Measurements from ENCODE around the gene CD101.

Gene CD101

DNA sequence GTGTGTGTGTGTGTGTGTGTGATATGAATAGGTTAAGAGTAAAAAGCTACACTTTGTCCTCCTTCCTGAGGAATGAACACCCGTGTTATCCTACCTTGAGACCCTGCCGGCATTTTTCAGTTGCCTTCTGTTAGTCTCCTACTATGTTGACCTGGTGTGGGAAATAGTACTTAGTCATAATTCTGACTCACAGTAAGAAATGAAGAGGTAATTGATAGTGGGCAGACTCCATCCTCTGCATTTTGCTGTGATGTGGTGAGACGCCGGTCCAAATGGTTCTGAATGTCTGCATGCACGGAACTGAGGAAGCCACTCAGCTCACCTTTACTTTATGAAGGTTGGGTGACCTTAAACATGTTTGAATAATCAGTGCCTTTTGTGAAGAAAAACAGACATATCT, 12.6 kb downstream of the CD101 start:
- DNase-seq (ENCODE audit: low spot score), result no peak

DNA sequence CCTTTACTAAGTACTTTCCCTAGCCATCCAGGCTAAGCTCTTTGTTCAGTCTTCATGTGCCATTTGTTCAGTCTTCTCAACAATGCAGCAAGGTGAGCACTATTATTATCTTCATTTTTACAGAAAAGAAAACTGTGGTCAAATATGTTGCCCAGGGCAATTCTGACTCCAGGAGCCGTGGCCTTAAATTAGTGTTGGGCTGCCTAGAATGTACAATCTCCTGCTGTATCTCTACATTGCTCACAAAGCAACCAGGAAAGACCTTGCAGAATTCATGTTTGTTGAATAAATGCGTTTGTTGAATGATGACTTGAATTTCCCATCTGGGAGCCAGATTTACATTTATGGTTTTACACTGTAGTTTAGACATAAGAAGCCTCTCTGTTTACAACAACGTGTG, 14.2 kb downstream of the CD101 start:
- no peak for DNase-seq (ENCODE audit: low spot score)

DNA sequence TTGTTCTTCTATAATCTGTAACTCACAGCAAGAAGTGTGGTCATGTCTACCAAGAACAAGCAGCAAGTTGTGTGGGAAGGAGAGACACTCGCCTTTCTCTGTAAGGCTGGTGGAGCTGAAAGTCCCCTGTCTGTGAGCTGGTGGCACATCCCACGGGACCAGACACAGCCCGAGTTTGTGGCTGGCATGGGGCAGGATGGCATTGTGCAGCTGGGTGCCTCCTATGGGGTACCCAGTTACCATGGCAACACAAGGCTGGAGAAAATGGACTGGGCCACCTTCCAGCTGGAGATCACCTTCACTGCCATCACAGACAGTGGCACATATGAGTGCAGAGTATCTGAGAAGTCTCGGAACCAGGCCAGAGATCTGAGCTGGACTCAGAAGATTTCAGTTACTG, 15.5 kb downstream of the CD101 start:
- no peak for DNase-seq (ENCODE audit: low spot score)

DNA sequence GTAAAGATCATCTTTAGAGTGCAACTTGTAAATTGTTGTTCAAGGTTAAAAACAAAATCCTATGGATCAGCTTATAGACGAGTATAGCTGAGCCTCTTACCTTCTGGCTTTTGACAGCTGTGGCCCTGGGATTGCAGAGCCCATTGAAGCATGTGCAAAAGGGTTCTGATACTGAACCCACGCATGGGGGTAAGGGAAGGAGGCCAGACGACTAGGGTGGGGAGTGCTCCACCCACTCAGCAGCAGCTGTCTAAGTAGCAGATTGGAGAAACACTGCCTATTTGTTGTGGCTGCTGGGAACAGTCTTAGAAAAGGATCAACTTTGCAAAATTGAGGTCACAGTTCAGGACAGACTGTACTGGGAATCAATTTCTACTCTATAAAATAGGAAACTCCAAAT, 16.1 kb downstream of the CD101 start:
- DNase-seq (ENCODE audit: low spot score), result no peak

DNA sequence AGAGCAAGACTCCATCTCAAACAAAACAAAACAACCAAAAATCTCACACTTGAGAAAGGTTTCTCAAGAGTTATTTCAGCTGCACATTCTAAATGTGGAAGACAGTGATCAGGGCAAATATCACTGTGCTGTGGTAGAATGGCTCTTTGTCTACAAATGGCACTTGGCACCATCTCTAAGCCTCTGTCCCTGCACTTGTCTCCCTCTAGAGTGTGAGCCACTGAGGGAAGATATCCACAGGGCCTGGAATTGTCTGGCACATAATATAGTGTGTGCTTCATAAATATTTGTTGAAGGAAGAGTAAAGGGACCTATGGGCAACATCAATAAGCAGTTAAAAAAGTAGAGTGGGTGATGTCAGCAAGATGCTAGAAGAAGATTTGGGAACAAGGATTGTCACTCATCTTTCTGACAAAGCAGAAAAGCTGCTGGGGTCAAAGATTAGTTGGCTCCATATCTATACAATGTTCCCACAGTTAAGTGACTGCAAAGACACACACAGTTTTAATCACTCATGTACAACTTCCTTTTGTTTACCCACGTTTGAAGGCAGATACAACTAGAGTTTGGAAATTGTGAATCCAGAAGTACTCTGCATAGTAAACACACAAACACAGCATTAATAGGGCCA, 19.1 kb downstream of the CD101 start:
- DNase-seq (ENCODE audit: low spot score), result no peak

DNA sequence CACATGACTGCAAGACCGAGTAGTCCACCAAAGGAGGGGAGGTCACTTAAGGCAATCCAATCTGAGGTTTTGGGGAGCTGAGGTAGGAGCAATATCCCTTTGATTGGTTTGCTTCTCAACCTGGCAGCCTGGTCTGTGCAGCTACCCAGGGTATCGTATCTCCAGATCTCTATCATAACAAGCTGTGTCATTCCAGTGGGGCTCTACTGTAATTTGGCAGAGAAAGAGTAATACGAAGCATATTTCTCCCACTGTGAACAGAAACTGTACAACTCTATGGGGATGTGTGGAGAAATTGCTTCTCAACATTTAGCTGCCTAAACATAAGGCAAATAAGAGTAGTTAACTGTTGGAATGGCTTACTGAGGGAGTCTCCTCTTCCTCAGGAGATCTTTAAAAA, 20.6 kb downstream of the CD101 start:
- DNase-seq (ENCODE audit: low spot score), result no peak

DNA sequence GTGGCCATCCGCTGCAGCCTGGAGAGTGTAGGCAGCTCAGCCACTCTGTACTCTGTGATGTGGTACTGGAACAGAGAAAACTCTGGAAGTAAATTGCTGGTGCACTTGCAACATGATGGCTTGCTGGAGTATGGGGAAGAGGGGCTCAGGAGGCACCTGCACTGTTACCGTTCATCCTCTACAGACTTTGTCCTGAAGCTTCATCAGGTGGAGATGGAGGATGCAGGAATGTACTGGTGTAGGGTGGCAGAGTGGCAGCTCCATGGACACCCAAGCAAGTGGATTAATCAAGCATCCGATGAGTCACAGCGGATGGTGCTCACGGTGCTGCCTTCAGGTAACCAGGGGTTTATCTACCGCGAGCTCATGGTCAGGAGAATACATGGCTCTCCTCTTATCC, 24.0 kb downstream of the CD101 start:
- no peak for DNase-seq (ENCODE audit: low spot score)

DNA sequence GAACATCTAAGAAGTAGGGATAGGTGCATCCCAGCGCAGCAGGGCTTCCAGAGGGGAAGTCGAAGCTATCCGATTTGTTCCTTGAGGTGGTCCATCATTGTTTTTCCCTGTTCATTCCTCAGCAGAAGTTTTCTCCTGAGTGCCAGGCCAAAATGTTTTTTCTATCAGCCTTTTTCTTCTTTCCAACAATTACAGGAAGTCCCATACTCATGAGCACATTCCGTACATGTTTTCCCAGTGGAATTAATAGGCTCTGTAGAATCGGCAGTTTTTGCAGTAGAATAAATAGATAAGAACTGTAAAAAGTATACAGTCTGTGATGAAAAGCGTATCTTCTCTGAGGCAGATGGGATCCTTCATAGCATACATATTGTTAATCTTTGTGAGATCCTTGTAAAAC, 24.8 kb downstream of the CD101 start:
- DNase-seq (ENCODE audit: low spot score), result no peak

DNA sequence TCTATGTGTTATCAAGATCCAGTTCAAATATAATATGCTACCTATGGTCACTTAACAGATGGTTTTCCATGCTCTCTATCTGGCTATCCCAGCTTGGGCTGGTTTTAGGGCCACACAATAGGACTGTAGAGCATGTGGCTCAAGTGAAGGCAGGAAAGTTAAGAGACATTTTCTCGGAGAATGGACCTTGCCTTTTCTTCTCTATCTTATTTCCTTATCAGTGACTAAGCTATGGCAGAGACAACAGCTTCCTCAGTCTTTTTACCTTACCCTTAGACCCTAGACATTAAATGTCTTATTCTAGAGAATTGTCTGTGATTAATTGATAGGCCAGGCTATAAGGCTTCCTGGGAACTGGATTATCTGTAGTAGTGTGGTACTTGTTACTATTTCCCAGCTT, 28.1 kb downstream of the CD101 start:
- DNase-seq (ENCODE audit: low spot score), result no peak

DNA sequence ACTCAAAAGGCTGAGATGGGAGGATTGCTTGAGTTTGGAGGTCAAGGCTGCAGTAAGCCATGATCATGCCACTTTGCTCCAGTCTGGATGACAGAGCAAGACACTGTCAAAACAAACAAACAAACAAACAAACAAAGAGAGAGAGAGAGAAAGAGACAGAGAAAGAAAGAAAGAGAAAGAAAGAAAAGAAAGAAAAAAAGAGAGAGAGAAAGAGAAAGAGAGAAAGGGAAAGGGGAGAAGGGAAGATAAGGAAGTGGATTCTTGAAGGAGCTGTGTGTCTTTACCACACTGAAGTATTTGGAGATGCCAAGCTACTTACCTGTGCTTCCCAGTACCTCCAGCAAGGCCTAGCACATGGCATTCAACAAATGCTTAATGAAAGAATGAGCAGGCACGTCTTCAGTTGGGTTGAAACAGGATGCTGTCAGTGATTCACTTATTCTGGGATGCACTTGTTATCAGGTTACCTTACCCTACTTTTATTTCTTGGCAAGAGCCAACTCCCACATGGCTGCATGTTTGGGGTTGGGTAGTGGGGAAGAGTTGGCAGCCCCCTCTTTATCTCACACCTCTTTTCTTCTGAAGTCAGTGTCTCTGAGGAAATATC, 28.8 kb downstream of the CD101 start:
- DNase-seq (ENCODE audit: low spot score), result no peak

DNA sequence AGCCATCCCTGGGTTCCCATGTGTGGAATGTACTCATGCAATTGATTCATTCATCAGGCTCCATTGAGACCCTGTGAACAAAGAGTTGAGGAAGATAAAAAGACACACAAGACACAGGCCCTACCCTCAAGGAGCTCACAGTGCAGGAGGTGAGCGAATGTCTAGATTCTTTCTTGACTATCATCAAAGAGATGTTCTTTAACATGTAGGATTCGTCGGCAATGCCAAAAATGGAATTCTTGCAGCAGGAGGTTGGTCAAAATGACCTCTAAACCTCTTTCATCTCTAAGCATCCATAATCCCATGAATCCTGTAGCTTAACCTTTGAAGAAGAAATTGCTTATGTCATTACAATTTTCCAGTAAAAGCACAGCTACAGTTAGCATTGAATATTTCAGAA, 30.7 kb downstream of the CD101 start:
- DNase-seq (ENCODE audit: low spot score), result no peak

DNA sequence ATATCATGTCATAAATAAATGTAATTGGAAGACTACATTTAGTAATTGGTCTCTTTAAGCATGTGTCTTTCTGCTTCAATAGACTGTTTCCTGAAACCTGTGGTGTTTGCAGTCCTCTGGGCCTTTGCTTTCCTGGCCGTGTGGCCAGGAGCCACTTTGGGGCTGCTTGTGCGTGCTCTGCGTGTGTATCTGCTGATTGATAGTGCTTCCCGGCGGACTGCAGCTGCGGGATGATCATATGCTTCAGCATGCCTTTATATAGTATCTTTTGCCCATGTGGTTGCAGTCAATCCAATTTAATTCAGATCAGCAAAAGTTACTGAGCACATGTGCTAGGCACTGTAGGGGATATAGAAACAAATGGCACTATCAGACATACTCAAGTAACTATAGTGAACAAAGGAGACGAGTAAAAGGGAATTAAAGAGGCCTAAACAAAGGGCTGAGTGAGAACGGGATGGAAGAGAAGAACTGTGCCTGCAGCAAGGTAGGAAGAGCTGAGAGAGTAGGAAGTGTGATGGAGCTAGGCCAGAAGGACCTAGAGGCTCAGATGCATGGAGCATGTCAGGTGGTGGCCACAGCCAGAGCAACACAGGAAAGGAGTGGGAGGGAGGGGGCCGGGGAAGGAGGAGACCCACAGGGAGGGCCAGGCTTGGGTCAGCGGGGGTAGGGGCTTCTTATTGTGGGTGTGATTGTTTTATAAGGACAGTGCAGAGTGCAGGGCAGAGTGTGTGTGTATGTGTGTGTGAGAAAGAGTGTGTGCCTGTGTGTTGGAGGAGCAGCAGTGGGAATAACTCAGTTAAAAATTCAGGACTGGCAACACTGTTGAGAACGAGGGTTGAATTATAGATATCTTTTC, 31.4 kb downstream of the CD101 start:
- DNase-seq (ENCODE audit: low spot score), result no peak

DNA sequence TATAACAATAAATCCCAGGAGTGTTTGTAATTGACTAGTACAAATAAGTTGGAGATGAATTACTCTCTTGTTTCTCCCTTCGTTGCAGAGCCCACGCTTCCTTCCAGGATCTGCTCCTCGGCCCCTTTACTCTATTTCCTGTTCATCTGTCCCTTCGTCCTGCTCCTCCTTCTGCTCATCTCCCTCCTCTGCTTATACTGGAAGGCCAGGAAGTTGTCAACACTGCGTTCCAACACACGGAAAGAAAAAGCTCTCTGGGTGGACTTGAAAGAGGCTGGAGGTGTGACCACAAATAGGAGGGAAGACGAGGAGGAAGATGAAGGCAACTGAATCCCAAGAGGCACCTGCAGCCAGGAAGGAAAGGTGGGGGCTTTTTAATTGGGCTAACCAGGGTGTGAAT, 32.2 kb downstream of the CD101 start:
- no peak for DNase-seq (ENCODE audit: low spot score)

DNA sequence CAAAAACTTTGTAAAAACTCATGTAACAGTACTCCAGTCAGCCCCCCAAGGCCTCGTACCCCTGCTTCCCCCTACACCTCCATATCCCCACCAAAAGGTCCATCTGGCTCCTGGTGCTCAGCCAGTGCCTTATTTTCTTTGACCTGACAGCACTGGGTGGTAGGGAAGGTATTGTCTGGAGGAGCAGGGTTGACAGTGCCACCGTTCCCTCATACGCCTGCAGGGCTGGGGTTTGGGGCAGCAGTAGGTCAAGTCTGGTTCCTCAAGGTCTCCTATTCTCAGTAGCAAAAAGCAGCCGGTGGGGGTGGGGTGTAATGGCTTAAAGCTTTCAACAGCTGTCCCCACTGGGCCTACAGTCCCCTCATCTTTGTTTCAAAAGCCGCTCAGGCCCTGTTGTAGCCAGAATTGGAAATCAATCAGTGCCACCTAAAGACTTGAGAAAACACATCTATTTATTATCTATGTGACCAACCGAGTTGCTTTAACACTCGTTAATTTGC, 33.3 kb downstream of the CD101 start:
- no peak for DNase-seq (ENCODE audit: low spot score)

DNA sequence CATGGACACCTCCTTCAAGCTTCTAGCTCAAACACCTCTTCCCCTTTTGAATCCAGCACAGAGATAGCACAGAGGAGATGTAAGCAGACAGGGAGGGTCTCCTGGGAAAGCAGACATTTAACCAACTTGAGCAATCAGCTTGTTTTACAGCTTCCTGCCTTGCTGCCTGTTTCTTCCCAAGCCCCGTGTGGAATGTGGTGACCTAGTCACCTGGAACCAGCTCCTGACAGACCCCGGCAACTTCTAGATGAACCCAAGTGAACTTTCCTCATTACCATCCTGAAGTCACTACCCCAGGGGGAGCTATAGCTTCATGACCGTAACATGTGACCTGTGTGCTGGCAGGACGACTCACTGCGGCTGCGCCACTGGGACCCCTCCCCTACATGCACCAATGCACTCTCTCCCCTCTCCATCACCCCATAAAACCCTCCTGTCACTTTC, 34.5 kb downstream of the CD101 start:
- no peak for DNase-seq (ENCODE audit: low spot score)

DNA sequence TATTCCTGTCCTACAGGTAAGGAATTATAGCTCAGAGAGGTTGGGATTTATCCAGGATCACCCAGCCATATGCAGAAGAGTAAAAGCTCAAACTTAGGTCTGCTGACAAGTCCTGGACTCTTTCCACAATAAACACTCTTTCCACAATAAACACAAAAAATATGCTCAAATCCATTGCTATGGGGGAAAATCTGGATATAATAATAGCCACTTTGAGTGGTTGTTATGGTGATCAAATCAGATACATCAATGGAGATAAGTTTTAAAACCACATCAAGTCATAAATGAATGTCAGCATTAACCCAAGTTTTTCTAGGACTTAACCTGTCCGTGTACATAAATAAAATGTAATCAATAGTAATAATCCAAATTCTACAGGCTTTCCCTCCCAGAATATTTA, 36.2 kb downstream of the CD101 start:
- no peak for DNase-seq (ENCODE audit: low spot score)

DNA sequence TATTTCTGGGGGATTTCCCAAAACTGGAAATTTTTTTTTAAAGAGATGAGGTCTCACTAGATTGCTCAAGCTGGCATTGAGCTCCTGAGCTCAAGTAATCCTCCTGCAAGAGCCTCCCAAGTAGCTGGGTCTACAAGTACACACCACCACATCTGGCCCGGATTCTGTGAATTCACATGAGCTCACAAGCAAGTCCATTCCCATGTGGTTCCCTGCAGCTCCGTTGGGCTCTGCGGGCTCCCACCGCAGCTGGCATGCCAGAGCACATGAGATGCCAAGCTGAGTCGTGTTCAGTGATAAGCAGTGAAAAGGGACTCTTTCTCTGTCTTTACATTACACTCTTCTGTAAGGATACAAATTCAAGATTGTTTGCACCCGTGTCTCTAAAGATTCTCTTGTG, 36.7 kb downstream of the CD101 start:
- DNase-seq (ENCODE audit: low spot score), result no peak

DNA sequence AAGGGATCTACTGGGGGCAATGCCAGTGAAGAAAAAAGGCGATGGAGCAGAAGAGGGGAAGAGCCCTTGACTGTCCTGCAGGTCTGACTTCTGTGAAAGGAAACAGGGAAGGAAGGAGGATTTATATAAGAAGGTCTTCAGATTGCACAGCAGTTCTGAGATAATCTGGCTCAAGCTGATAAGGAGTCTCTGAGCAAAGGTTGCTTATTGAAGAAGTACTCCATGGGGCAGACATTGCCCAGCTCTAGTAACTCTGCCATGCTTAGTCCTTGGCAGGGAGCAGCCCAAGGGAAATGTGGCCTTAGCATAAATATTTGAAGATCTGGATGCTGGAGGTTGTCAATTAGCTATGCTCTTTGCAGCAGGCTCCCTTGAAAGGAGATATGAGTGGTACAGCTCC, 42.7 kb downstream of the CD101 start:
- DNase-seq (ENCODE audit: low spot score), result no peak

DNA sequence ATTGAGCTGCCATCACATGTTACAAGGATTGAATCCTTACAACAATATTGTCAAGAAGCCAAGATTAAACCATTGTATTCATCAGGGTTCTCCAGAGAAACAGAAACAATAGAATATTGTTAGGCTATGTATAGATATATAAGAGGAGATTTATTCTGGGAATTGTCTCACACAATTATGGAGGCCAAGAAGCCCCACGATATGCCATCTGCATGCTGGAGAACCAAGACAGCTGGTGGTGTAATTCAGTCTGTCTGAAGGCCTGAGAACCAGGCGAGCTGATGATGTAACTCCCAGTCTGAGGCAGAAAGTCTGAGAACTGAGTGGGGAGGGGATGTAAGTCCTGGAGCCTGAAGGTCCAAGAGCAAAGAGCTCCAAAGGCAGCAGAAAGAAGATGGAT, 44.1 kb downstream of the CD101 start:
- no peak for DNase-seq (ENCODE audit: low spot score)

DNA sequence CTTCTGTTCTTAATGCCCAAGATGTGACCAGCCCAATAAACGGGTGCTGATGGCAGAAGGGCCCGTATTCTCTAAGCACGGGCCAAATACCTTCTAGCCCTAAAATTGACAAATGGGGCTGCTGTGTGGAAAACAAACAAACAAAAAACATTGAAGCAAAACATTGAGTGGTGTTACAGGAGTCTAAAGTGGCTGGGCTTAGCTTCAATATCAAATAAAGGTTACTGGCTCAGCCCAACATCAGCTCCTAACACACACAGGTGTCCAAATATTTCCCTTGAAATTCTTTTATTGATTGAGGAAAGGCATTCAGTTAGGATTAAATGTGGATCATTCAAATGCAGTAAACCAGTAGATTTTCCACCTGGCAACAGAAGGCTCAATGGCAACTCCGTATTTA, 45.2 kb downstream of the CD101 start:
- no peak for DNase-seq (ENCODE audit: low spot score)

DNA sequence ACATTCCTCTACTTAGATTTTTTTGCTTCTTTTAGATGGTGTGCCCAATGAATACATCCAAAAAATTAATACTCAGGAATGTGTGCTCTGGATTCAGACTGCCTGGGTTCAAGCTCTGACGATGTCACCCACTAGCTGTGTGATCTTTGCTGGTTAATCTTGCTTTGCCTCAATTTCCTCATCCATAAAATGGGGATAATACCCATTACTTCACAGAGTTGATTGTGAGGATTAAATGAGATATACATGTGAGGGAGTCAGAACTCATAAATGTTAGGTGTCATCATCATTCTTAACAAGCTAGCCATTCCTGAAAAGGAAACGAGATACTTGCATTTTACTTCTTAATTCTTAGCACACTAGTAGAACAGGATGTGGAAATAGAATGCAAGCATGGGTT, 45.7 kb downstream of the CD101 start:
- no peak for DNase-seq (ENCODE audit: low spot score)

DNA sequence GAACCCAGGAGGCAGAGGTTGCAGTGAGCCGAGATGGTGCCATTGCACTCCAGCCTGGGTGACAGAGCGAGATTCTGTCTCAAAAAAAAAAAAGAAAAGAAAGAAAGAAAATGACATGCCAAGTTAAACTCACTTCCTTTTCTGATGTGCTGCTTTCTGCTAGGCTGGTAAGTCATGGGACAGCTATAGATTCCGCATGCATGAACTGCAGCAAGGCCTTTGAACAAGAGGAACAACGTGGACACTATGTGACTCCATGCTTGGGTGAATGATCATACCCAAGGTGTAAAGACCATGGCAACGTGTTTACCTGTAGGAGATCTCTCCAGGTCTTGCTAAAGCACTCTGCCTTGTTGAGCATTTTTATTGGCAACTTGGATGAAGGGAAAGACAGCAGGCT, 48.3 kb downstream of the CD101 start:
- DNase-seq (ENCODE audit: low spot score), result no peak

All from hematopoietic multipotent progenitor cell treated with erythropoietin and hydrocortisone succinate and interleukin-3 and kit ligand, for 17 days (in vitro differentiated cells).